Cerebellar cortex (tissue), 1 donor: ENCODE measurements around the gene REEP5.
"Not testable (repeated sequence)": the region's sequence is repeated elsewhere in the genome, so short reads cannot be mapped to it uniquely, and the experiment has no call there.

ENCODE experiments used
- DNase-seq: peaks from one replicate; pipeline ENCODE4 v3.0.0-alpha.2; 2015; ENCODE audit warnings: low spot score

Gene REEP5

DNA sequence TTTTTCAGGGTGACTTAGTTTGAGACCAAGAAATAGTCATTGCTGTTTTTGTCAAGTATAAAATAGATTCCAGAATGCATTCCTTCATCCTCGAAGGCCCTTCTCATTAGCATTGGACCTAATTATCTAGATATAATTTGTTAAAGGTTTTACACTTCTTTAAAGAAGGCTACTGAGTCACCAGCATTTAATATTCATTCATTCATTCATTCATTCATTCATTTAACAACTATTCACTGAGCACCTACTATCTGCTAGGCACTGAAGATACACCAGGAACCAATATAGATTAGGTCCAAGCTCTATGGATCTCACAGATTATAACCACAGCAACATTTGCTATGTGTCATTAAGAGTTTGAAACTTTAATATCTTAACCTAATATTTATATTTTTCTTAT is 11.1 kb upstream of the REEP5 start:
- DNase-seq, result no peak

DNA sequence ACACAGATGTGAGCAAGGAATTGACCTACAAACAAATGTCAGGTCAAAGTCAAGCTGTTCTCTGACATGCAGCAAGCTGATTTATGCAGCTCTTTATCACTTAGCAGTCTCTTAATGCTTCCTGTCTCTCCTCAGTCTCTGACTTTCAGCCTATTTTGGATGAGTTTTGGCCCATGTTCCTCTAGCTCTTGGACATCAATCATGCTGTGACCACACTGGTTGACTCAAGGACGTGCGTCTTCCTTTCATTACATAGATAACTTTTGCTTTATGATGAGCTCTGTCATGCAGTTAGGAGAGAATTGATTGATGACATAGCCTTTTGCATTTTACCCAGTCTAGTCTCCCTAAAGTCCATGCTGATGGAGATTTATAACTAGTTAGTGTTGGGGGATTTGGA is 9.4 kb upstream of the REEP5 start:
- no peak for DNase-seq

DNA sequence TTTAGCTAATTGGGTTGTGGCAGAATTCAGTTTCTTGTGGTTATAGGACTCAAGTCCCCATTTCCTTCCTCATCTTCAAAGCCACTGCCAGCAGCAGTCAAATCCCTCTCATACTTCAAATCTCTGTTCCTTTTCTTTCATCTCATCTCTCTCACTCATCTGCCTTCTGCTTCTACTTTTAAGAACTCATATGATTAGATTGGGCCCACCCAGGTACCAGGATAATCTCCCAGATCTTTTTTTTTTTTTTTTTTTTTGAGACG is 8.0 kb upstream of the REEP5 start:
- DNase-seq, result no peak

DNA sequence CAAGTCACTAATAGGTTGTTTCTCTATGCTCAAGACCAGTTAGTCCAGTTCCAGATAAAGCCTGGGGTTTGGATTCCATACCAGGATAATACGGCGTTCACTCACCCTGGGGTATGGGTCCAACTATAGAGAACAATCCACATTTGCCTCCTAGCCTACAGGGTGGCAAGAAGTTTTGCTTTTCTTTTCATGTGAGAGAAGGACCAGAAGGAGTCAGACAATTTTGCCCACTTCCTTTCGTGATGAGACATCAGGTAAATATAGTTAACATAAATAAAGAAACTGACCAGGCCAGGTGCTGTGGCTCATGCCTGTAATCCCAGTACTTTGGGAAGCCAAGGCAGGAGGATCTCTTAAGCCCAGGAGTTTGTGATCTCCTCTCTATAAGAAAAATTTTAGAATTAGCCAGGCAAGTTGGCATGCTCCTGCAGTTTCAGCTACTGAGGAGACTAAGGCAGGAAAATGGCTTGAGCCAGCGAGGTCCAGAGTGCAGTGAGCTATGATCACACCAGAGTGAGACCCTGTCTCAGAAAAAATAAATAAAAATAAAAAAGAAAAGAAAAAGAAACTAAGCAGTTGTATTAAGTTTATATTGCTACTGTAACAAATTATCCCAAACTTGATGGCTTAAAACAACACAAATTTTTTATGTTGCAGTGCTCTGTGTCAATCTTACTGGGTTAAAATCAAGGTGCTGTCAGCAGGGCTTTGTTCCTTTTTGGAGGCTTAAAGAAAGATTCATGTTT is 7.5 kb upstream of the REEP5 start:
- DNase-seq, result no peak

DNA sequence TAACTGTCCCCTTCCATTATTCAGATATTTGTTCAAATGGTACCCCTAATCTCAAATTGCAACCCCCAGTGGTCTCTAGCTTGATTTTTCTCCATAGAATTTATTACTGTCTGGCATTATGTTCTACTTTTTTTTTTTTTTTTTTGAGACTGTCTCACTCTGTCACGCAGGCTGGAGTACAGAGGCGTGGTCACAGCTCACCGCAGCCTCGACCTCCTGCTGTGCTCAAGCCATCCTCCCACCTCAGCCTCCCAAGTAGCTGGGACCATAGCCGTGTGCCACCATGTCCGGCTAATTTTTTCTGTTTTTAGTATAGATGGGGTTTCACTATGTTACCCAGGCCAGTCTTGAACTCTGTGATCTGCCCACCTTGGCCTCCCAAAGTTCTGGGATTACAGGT is 2.0 kb upstream of the REEP5 start:
- DNase-seq, result no peak

DNA sequence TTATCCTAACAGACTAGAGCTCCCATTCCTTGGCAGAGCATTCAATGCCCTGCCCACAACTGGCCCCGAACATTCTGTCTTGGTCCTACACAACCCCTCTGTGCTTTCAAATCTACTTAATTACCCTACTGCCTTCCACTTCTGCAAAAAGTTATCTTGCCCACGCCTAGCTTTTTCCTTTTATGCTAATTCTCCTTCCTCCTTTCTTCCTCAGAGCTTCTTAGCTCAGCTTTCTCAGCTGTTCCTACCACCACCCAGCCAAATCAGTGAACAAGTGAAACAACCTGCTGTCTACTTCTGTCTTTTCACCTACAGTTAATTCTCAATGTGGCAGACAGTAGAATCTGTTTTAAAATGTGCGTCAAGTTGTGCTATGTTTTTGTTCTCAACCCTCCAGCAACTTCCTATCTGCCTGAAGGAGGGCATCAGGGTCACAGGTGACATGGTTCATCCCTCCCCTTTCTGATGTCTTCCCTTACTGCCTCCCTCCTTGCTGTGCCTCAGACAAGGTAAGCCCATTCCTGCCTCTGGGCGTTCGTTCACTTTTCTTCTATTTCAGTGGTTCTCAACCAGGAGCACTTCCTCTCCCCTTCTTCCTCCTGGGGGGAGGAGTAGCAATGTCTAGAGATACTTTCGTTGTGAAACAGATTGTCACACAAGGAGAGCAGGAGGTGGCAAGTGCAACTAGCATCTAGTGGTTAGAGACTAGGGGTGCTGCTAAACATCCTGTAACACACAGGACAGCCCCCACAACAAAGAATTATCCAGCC is 1.3 kb upstream of the REEP5 start:
- DNase-seq, result no peak

DNA sequence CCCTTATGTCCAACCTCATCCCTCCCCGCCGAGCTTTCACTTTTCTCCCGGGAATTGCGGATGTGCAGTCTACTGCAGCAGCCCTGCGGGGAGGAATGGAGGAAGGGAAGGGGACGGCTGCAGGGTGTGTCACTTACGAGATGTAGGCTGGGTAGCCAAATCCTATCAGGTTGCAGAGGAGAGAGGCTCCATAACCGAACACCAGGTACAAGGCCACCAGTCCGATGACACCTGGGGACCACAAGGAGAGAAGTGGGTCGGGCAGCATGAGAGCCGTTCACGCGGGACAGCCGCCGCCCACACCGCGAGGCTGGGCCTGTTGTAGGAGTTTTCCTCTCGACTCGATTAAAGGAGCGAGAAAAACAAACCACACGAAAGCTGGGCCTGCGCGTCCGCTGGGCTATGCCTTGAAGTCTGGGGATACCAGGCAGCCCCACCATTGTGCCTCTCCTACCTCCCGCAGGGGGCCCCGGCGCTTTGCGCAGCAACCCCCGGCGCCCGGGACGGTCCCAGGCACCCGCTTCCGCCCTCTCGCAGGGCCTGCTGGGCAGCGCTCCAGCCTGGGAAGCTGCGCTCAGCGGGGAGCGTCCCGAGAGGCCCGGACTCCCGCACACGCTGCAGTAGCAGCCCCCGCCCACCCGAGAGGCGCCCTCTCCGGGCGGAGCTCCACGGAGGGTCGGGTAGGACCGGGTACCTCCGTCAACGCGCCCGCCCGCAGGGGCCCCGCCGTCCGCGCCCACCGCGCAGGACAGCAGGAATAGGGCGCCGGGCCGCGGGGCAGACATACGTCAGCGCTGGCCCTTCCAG is 798 bp downstream of the REEP5 start:
- peak; percentile 49 for DNase-seq

DNA sequence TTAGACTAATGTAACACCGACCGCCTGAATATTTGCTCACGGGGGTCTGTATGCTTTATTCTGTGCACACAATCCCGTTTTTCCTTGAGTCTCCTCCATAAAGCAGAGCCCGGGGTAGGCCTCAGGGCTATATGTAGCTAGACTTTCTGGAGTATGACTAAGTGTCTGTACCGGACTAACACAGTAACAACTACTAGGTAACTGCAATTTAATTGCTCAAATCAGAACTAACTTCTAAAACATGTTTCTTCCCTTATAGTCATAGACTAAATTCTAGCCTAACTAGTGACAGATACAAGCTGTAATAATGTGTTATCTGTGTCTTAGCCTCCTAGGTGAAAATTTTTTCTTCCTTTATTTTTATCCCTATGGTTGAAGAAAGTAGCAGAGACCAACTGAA is 2.1 kb downstream of the REEP5 start:
- DNase-seq, result no peak

DNA sequence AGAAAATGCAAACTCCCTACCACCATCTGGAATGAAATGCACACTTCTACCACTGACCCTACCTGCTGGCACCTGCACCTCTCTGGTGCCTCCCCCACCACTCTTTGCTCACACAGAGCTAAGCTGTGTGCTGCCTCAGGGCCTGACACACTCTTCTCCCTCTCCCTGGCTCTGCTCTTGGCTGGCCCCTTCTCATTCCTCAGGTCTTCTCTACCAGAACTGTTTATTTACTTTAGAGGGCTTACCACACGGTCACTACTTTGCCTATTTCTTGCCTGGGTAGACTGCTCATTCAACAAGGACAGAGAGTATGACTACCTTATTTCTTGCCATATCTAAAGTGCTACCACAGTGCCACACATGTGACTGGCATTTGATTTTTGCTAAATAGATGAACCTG is 3.3 kb downstream of the REEP5 start:
- no peak for DNase-seq

DNA sequence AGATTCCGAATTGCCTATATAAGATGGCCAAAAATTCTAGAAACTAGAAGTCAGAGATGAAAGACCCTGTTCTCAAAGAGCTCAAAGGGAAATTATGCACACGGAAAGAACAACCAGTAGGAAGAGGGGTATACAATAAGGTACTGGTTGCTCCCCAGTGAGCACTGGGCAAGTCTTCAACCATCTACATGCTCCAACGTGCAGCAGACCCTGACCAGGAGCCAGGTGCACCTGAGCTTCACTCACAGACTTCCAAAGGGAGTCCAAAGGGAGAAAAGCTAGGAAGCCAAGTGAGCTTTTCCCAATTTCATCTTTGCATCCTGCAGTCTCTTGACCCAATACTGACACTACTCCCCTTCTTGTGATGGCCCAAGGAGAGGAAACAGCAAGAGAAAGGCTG is 3.9 kb downstream of the REEP5 start:
- no peak for DNase-seq

DNA sequence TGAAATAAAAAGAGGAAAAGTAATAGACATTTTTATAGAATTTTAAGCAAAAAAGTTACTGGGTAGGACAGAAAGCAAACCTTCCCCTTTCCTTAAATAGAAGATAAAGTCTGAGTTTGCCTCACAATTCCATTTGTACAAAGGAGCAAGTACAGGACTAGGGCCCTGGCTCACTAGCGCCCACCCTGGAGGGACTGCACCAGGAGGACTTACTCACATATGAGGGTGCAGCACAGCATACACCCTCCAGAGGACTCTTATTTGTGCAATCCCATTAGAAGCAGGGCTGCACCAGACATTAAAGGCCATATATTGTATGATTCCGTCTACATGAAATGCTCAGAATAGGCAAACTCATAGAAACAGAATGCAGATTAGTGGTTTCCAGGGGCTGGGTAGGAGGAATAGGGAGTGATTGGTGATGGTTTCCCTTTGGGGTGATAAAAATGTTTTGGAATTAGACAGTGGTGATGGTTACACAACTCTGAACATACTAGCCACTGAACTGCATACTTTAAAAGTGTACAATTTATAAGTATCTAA is 4.5 kb downstream of the REEP5 start:
- no peak for DNase-seq

DNA sequence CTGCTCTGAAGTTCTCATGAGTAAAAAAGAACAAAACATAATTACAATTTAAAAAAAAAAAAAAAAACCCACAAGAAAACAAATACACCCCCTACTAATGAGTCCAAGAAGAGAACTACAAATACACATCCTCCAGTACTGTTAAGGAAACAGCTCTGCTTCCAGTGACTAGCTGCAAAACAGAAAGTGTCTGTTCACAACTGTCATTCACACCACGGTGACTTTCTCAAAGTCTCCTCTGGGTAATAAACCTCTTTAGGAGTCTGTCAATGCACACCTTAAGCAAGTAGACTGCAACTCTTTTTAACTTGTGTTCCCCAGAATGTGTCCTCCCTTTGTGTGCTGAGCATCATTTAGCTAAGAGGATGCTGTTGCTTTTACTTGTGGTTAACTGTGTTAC is 6.2 kb downstream of the REEP5 start:
- no peak for DNase-seq

DNA sequence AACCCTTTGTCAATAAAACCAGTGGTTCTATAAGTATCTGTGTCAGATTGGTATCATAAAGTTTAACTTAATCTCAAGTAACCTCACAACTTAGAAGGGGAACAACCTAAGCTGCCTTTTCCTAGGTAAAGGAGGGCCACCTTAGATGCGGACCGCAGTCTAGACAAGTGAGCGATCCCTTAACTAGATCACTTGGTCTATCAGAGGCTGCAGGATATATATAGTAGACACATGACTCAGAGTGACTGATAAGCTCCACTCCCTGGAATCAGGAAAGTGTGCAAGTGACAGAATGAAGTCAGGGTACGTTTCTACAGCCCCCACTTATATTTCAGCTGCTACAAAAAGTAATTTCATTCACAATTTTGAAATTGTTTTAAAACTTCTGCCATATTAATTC is 7.4 kb downstream of the REEP5 start:
- DNase-seq, result no peak

DNA sequence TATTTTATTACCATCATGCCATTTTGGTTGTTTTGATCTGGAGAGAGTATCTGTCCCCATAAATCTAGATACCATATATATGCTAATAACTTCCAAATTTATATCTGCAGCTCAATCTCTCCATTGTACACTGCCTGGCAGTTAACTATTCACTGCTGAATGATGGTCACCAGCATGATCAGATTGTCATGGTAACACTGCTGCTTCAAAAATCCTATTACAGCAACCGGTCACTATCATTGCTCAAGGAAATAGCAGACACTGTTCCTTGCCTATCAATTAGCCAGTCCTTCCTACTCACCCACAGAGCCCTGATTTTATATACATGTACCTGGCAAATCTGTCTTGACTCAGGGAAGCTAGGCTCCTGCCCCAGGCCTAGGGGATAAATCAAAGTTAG is 11.5 kb downstream of the REEP5 start:
- DNase-seq, result no peak

DNA sequence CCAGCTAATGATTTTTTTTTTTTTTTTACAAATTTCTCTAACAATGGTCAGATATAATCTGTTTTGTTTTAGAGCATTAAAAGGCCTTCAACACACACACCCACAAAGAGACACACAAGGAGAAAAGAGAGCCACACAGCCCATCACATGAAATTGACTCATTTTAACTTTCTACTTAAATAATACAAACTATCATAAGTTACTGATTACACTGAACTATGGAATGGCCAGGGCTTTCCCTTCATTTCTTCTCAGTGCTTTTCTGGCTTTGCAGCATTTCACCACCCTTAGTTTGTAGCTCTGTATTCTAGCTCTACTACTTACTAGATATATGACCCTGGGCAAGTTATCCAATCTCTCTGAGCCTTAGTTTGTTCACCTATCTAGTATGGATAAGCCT is 13.2 kb downstream of the REEP5 start:
- no peak for DNase-seq

DNA sequence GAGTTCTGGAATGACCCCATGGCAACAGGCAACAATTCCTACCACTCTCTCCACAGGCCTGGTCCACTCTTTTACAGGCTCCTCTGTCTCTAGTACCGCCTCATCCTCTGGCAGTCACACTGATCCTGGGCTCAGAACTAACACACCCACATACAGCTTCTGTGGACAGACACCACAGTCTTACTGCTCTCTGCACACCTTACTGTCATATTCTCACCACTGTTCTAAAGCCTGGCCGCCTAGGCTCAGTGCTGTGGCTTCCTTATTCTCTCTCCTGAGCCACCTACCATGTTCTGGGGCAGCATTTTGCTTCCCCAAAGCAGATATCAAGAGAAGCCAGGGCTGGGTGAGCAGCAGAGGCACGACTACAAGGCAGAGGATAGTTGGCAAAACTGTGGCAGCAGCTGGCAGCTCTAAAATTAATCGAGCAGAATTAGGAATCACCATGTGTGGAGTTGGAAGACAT is 14.8 kb downstream of the REEP5 start:
- DNase-seq, result peak; percentile 58

DNA sequence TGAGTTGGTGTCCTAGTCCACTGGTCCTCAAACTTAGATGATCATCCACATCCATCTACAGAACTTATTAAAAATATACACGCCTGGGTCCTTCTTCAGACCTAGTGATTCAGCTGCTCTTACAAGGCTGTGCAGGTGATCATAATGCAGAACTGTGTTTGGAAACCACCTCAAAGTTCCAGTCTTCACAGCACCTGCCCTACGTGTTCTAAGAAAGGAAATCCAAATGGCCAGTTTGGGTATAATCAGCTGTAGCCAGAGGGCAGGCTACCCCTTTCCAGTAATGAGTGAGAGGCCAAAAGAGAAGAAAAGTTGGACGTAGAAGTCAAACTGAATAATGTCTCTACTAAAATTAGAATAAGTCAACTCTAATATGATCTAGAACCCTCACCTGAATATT is 15.4 kb downstream of the REEP5 start:
- no peak for DNase-seq

DNA sequence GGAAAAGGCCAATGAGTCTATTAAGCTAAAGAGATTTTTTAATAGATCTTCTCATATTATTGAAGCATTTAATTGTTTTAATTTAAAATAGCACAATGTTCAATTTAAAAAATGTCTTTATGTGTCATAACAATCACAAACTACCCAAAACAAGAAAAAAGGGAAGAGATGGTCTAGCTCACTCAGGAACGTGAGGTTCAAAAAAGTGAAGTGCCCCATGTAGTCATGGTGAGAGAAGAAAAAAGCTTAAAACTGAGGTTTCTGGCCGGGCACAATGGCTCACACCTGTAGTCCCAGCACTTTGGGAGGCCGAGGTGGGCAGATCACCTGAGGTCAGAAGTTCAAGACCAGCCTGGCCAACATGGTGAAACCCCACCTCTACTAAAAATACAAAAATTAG is 17.0 kb downstream of the REEP5 start:
- not testable (repeated sequence) for DNase-seq

DNA sequence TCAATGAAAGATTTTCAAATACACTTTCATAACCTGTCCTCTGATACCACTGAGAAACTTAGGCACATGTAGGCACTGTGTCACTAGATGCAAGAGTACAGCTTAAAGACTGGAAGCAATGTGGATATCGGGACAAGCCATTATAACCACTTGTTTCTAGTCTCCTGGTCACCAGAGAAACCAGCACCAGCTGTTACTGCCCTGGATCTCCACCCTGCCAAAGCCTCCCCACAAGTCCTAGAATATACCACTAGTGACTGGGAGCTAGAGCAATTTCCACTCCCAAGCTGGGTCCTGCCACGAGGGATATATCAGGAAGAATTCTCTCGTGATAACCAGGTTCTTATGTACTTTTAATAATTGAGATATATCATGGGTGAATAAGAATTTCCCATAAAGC is 19.5 kb downstream of the REEP5 start:
- no peak for DNase-seq

DNA sequence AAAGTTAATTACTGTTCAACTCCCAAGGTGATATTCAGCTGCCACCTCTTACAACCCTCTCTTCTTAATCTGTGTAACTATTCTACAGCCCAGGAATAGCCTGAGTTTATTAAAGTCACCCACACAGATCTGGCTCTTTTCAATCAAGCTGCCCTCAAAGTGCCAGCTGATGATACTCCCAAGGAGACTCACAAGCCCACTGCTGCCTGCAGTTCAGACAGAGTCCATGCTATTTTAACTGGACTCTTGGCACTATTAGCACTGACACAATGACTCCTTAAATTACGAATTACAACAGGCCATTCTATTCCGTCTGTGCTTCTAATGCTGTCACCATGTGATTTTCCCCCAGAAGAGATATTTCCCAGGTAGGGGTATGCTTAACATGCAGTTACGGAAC is 26.3 kb downstream of the REEP5 start:
- no peak for DNase-seq

DNA sequence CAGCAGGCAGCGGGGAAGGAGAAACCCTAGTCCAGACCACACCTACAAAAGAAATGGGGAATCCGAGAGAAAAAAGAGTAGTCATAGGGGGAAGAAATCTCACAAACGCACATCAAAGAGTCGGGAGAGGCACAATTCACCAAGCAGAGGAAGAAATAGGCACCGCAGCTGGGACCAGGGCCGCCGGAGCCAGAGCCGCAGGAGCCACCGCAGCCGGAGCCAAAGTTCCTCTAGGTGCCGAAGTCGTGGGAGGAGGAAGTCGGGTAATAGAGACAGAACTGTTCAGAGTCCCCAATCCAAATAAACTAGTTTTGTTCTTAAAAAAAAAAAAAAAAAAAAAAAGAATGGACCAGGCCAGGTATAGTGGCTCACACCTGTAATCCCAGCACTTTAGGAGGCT is 29.3 kb downstream of the REEP5 start:
- no peak for DNase-seq

DNA sequence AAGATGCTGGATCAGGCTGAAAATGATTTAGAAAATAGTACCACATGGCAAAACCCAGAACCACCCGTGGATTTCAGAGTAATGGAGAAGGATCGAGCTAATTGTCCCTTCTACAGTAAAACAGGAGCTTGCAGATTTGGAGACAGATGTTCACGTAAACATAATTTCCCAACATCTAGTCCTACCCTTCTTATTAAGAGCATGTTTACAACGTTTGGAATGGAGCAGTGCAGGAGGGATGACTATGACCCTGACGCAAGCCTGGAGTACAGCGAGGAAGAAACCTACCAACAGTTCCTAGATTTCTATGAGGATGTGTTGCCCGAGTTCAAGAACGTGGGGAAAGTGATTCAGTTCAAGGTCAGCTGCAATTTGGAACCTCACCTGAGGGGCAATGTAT is 30.0 kb downstream of the REEP5 start:
- DNase-seq, result not testable (repeated sequence)

DNA sequence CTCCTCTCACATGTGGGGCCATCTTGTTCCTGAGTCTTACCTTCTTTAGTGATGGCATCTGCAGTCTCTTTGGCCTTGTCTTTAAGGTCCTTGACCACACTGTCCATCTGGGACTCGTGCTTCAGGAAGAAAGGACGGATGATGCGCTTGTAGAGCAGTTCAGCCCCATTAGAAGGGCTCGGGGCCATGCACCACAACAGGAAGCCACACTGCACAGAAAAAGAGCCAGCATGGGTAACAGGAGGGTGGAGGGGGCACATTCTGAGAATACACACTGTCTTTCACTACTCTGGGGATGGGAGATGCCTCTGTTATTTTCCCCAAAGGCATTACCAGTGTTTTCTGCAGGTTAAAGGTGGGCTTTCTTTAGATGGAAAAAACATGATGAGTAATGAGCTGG is 35.1 kb downstream of the REEP5 start:
- no peak for DNase-seq
